Measurements from ENCODE around the gene GOLPH3L.
A peak's percentile ranks its signal among the peaks of the same experiment; 100 is the strongest.
"Not testable (repeated sequence)": the region's sequence is repeated elsewhere in the genome, so short reads cannot be mapped to it uniquely, and the experiment has no call there.

The GOLPH3L gene

DNA sequence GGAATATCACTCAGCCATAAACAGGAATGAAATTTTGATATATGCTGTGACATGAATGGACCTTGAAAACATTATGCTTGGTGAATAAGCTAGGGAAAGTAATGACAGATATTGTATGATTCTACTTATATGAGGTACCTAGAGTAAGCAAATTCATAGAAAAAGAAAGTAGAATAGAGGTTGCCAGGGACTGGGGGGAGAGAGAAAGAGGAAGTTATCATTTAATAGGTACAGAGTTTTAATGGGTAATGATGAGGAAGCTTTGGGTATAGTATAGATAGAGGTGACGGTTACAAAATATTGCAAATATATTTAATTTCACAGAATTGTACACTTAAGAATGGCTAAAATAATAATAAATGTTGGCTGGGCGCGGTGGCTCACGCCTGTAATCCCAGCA lies 36.4 kb downstream of the GOLPH3L start:
- DNase-seq (ENCODE audit: low read depth in 2 of 2), result no peak

DNA sequence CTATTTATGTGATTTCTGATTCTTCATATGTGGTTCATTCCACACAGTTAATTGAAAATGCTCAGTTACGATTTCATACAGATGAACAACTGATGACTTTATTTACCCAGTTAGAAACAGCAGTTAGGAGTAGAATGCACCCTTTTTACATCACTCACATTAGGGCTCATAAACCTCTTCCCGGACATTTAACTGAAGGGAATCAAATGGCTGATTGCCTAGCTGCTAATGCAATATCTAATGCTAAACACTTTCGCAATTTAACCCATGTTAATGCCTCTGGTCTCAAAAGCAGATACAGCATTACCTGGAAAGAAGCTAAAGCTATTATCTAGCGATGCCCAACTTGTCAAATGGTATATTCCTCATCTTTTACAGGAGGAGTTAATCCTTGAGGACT lies 39.9 kb downstream of the GOLPH3L start:
- DNase-seq (ENCODE audit: low read depth in 2 of 2), result not testable (repeated sequence)

DNA sequence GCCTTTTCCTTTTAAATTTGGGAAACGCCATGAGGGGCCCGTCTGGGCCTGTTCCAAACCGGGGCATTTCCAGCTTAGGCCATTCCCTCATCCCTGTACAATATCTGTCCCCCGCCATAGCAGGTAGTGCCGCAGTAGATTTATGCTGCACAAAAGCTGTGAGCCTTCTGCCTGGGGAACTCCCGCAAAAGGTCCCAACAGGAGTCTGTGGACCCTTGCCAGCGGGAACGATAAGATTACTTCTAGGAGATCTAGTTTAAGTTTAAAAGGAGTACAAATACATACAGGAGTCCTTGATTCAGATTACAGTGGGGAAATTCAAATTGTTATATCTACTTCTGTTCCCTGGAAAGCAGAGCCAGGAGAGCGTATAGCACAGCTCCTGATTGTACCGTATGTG lies 42.3 kb downstream of the GOLPH3L start:
- not testable (repeated sequence) for DNase-seq (ENCODE audit: low read depth in 2 of 2)

DNA sequence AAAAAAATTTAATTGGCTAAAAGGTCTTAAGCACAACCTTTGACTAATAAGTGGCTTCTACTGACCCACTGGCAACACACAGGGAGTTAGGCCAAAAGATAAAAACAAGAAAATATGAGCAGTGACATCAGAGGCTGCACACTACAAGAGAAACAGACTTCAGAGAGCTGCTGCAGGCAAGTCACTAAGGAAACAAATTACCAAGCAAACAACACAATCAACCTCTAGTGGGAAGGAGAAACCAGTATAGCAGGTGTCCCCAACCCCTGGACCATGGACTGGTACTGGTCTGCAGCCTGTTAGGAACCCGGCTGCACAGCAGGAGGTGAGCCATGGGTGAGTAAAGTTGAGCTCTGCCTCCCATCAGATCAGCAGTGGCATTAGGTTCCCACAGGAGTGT lies 46.8 kb downstream of the GOLPH3L start:
- no peak for DNase-seq (ENCODE audit: low read depth in 2 of 2)

DNA sequence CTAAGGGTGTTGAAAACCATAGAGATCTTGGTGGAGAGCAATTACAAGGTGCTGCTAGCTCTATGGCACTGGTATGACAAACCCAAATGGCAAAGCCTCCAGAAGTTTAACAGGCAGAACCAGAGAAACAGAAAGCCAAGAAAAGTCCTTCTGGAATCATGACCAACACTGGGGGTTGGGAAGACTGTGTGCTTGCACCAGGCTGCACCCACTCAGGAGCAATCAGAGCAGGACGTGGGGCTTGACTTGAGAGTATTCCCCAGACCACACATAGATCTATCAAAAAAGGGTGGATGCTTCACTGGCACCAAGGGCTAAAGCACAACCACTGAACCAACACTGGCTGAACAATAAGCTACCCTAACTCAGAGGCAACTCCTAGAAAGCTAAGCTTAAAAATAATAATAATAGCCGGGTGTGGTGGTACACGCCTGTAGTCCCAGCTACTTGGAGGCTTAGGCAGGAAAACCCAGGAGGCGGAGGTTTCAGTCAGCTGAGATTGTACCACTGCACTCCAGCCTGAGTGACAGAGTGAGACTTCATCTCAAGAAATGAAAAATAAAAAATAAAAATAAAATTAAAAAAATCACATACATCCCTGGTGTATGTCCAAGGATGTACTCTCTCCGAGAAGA lies 47.4 kb downstream of the GOLPH3L start:
- DNase-seq (ENCODE audit: low read depth in 2 of 2), result no peak

DNA sequence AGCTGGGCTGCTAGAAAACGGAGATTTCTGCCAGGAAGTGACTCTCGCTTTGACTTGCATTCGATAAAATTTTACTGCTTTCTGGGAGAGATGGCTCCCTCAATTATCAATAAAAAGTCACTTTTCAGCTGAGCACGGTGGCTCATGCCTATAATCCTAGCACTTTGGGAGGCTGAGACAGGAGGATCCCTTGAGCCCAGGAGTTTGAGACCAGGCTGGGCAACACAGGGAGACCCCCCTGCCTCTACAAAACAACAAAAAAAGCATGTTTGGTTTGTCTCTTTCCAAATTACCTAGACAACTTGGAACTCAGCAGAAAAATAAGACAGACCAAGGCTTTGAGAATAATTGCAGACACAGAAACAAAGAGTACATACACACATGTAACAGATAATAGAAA lies 54.7 kb downstream of the GOLPH3L start:
- DNase-seq (ENCODE audit: low read depth in 2 of 2), result no peak

DNA sequence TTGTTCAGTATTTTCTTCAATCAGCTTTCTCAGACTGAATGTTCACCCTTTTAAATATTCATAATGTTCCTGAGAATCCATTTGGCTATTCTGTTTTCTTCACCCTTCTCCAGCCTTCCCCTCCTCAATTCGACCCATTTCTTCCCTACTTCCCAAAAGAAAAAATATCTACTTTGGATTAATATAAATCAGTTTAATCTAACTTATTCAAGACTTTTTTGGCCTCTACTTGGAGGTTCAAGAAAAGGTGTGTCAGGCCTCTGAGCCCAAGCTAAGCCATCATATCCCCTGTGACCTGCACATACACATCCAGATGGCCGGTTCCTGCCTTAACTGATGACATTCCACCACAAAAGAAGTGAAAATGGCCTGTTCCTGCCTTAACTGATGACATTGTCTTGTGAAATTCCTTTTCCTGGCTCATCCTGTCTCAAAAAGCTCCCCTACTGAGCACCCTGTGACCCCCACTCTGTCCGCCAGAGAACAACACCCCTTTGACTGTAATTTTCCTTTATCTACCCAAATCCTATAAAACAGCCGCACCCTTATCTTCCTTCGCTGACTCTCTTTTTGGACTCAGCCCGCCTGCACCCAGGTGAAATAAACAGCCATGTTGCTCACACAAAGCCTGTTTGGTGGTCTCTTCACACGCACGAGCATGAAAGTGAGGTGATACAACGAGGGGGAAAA lies 55.7 kb downstream of the GOLPH3L start:
- not testable (repeated sequence) for DNase-seq (ENCODE audit: low read depth in 2 of 2)

DNA sequence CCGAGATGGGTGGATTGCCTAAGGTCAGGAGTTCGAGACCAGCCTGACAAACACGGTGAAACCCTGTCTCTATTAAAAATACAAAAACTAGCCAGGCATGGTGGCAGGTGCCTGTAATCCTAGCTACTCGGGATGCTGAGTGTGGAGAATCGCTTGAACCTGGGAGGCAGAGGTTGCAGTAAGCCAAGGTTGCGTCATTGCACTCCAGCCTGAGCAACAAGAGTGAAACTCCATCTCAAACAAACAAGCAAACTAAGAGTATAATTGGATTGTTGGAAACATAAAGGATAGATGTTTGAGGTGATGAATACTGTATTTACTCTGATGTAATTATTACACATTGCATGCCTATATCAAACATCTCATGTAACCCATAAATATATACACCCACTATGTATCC lies 58.5 kb downstream of the GOLPH3L start:
- not testable (repeated sequence) for DNase-seq (ENCODE audit: low read depth in 2 of 2)

DNA sequence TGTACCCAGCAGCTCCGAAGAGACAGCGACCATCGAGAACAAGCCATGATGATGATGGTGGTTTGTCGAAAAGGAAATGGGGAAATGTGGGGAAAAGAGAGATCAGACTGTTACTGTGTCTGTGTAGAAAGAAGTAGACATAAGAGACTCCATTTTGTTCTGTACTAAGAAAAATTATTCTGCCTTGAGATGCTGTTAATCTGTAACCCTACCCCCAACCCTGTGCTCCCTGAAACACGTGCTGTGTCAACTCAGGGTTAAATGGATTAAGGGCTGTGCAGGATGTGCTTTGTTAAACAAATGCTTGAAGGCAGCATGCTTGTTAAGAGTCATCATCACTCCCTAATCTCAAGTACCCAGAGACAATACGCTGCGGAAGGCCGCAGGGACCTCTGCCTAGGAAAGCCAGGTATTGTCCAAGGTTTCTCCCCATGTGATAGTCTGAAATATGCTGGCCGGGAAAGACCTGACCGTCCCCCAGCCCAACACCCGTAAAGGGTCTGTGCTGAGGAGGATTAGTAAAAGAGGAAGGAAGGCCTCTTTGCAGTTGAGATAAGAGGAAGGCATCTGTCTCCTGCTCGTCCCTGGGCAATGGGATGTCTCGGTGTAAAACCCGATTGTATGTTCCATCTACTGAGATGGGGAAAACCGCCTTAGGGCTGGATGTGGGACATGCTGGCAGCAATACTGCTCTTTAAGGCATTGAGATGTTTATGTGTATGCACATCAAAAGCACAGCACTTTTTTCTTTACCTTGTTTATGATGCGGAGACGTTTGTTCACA lies 61.9 kb downstream of the GOLPH3L start:
- not testable (repeated sequence) for DNase-seq (ENCODE audit: low read depth in 2 of 2)

DNA sequence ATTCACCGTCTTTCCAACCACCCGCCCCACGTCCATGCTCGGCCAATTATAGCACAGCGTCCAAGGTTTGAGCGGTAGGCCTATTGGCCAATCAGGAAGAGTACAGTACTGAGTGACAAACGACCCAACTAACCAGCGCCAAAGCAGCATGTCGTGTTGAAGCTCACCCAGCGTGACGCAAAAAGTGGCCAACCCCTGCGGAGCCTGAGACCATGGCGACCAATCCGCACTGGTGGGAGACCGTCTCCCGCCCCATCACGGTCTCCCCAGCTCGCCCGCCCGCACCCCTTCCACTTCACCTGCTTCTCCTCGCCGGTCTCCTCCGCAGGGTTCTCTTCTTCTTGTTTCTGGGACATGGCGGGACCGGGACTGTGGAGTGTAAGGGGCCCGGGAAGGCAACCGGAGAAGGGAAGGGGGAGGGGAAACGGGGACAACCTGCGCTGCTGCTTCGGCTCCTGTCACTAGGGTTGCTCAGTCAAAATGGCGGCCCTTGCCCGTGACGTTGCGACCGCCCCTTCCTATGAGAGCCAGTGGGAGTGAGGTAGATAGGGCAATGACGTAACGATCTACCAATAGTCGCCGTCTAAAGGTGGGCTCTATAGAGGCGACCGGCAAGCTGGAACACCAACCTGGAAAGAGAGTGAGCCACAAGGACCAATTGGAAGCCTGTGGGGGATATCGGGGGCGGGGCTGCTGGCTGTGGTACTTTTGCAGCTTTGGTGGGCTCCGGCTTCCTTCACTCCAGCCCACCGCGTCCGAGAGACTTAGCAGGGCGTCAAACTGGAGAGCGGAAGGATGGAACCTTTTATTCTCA lies 67.6 kb downstream of the GOLPH3L start, which contains the start of gene ENSA:
Gene ENSA (minus strand): TSS at position 498 of the 814 bp plus-strand sequence. CDS start 142 bp downstream, at position 356.
- DNase-seq (ENCODE audit: low read depth in 2 of 2), result peak; percentile 93

DNA sequence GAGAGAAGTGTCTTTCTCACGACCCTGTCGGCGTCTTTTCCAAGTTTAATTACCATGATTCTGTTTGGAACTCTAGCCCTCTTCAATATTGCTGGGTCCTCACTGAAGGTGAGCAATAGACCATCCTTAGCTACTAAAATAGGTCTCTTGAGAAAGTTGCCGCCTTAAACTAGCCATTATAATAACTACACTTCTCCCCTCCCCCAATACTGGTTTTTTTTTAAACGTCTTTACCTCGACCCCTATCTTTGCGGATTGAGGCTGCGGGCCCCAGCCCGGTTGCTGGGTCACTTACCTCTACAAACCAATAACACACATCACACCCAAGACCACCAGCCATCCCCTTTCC lies 68.2 kb downstream of the GOLPH3L start:
- no peak for DNase-seq (ENCODE audit: low read depth in 2 of 2)

DNA sequence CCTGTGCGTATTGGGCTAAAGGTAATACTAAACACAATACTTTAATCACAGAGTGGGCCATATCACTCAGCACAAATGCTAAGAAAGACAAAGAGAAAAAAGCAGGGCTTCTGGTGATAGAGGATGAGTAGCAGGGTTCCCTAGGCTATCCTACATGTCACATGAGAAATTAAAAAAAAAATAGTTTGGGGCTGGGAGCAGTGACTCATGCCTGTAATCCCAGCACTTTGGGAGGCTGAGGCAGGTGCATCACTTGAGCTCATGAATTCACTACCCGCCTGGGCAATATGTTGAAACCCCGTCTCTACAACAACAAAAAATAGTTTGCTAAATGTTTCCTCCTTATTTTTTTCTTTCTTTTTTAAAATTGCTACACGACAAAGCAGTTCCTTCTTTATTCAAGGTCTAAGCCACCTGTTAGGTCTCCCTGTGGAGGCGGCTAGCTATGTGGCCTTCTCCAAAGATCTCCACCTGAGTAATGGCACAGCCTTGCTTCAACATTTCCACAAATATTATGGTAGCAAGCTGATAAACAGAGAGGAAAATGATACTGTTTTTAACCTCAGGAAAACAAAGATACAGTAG lies 69.0 kb downstream of the GOLPH3L start:
- no peak for DNase-seq (ENCODE audit: low read depth in 2 of 2)

DNA sequence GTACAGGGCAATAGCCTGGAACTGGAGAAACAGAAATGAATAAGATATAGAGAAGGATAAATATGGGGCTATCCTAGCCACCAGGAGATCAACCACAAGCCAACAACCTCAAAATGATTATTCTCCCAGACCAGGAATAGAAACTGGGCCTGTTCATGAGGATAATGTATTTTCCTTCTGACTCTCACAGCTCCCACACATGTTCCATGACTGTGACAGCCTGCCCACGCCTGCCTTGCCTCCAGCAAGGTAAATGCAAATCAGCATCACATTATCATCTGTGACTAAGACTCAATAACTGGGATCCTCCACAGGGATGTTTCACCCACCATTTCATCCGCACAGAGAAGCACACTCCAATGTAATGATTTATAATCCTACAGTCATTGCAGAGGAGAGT lies 70.8 kb downstream of the GOLPH3L start:
- no peak for DNase-seq (ENCODE audit: low read depth in 2 of 2)

DNA sequence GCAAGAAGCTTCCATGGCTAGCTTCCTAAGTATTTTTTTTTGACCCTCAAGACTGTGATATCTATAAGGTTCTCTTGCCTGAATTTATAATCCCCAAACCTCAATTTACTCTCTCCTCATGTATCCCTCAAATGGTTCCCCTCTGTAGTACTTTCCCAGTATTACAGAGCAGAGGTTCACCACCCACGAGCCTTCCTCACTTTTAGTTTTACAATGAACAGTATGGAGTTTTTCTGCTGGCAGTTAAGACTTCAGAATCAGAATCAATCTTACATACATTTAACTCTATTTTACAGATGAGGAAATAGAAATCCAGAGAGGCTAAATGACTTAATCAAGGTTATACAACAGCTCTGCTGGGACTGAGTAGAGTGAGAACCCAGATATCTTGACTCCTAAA lies 72.4 kb downstream of the GOLPH3L start:
- DNase-seq (ENCODE audit: low read depth in 2 of 2), result not testable (repeated sequence)

DNA sequence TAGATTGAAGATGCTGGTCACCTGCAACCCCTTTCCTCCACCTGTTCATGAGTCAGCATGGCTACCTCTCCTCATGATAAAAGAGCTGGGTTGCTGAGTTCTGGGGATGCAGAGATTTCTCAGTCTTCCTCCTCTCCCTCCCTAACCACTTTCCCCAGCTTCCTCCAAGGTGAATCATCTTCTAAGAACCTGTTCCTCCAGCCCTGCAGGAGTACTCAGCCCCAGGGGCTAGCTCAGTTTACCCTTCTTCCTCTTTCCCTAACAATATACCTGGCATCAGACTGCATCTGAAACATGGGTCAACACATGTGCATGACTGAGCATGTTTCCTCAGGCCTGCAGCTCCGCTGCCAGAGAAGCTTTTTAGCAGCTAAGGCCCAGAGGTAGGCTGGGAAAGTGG lies 72.8 kb downstream of the GOLPH3L start:
- DNase-seq (ENCODE audit: low read depth in 2 of 2), result not testable (repeated sequence)

DNA sequence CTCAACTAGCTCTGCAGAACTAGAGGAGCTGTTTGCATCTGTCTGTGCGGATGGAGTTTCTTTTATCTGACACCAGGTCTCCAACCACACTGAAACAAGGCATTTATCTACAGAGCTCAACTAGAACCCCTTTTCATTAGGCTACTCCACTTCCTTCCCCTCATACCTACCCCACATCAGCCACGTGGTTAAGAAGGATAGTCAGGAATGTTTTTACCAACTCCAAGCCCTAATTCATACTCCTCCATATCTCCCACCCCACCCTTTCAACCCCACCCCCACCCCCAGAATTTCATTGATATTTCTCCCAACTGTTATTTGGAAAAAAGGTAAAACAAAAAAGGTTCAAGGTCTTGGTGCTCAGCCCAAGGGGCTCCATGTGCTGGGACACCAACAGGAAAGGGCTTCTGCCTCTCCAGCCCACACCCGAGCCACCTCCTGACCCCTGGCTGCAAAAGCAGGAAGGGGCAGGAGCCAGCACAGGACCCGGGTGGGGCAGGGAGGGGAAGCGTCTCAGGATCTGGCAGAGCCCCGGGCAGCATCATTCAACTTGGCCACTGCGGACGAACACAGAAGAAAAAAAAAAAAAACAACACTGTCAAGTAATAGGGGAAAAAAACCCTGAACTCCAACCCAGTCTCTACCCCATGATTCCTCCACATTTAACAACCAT lies 74.5 kb downstream of the GOLPH3L start:
- DNase-seq (ENCODE audit: low read depth in 2 of 2), result no peak

DNA sequence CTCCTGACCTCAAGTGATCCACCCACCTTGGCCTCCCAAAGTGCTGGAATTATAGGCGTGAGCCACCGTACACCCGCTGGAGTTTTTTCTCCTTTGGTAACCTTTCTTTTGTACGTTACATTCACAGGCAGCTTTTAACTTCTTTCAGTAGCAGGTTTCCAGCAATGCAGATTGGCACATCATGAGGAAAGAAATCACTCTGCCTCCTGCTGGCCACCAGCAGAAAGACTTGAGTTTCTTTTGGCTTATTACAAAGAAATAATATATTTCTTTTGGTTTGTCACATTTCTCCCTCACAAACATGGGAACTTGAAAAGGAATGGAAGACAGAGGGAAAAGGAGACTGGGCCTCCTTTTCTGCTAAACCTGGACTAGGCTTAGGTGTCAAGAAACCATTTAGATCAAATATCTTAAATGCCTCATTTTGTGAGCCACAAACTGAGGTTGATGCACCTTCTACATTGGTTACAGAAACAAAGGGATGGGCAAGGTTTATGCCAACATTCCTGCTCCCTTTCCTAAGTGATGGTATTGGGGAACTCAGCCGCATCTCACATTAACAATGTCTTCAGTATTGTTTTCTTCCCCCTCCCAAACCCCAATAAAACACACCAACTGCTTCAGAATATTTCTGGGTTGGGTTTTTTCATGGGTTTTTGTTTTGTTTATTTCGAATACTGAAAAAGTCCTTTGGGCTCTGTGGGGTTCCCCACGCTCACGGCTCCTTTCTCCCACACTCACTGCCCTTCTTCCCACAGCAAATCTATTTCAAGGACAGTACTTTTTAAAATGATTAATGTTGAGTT lies 75.3 kb downstream of the GOLPH3L start:
- DNase-seq (ENCODE audit: low read depth in 2 of 2), result no peak

DNA sequence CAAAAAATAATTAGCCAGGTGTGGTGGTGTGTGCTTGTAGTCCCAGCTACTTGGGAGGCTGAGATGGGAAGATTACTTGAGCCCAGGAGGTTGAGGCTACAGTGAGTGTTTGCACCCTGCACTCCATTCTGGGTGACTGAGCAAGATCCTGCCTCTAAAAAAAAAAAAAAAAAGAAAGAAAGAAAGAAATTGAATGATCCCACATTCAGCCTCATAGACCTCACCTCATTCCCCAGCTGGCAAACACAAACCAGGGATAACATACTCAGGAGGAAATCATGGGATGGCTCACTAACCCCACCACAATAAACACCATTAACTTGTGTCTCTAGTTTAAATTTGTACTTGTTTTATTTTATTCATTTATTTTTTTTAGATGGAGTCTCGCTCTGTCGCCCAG lies 76.0 kb downstream of the GOLPH3L start:
- DNase-seq (ENCODE audit: low read depth in 2 of 2), result no peak

DNA sequence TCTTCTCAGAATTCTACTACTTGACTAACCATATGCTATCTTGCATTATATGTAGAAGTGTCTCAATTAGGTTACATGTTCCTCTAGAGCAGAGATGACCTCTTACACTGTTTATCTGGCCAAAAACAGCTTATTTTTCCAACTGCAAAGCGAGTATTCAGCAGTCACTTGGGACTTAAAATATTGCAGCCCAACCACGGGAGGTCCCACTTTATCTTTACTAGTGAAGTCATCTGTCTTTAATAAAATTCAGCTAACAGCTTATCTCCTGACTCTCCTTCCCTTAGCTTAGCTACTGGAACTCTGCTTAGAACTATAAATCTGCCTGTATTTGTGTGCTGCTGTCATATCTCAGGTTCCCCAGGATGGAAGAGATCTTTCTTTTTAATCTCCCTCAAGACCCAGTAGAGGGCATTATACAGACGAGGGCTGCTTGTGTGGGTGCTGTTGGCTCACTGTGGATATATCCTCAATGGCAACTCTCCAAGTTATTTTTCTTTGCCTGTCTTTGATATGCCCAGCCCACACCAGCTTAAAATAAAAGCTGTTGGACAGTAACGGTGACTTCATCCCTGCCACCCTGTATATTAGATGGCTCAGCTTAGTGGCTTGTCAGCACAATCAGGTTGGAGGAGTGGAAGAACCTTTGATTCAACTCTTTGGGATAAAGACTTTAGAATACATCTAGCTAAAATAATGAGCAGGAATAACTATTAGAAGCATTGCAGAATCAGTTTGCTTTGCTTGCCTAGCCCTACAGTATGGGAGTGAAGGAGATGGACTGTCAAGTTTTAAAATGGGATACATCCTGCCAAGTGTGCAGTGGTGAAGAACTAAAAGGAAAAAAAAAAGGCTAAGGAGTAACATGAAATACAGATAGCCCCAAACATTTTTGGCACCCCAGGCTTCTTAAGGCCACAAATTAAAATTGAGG lies 77.1 kb downstream of the GOLPH3L start:
- no peak for DNase-seq (ENCODE audit: low read depth in 2 of 2)
